GM21423 (cell line): Measurements from ENCODE around the gene VAV3.
"Not testable (repeated sequence)": the region's sequence is repeated elsewhere in the genome, so short reads cannot be mapped to it uniquely, and the experiment has no call there.

Experiments
- ATAC-seq: cut with Tn5 transposase; IDR thresholded peaks from one replicate; pipeline ENCODE4 v1.9.1; 2021; ENCODE audit warnings: mild to moderate bottlenecking, moderate library complexity; ENCODE audit not compliant: unreplicated experiment

The VAV3 gene

DNA sequence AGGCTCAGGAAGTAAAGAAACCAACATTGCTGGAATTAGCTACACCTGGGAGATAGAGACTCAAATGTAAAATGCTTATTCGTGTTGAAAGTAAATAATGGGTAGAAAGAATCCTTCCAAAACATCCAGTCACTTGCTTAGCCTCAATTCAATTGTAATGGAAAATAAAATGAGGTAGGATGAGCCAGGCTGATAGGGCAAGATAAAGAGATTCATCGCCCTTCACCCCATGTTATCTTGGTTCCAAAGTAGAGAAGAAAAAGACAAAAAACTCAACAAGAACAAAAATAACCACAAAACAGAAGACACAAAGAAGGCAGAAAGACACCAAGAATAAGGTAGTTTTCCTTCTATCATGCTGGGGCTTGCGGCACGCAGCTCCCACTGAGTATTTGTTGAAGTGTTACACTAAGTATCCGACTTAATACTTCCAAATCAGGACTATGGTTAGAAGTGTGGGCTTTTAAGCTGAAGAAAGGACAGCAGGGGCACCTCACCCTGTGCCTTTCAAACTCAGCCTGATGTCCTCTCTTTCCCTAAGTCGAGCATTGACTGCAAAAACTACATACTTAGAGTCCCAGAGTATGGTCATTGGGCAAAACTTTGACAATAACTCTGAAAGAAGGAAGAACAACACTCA lies 202.1 kb downstream of the VAV3 start:
- ATAC-seq, result no peak

DNA sequence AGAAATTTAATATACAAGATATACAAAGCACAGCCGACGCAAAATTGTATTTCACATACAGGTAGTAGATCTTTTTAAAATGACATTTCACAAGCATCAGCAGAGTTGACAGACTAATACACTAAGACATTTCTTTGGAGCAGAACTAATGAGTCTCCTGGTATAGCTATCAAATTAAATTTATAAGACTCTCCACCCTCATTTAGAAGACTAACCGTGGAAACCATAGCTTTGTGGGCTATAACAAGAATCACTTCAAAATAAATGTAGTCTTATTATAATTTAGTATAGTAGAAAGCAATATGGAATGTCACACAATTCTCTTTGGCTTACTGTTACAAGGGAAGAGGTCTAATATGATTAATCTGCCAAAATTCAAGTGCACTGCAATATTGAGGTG lies 204.9 kb downstream of the VAV3 start:
- ATAC-seq, result no peak

DNA sequence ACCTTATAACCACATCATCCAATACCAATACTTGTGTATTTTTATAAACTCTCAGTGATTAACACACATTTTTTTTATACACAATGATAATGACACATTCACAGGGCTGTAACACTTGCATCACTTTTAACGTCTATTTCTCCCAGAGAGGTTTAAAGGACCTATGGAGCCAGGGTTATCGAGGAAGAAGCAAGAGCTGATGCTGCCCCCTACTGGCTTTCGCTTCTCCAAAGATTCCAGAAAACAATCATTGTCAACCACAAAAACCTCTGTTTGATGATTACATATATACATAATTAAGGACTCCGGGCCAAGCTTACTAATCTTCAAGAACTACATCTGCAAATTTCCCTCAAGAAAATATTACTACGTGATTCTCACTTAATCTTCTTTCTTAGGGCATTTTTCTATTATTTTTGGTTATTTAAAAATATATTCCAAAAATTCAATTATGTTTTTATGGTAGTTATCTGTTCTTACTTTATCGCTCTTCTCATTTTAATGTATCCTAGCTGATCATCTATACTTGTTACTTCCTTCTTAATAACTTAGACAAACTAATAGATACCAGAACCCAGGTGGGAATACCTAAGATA lies 214.5 kb downstream of the VAV3 start:
- ATAC-seq, result no peak

DNA sequence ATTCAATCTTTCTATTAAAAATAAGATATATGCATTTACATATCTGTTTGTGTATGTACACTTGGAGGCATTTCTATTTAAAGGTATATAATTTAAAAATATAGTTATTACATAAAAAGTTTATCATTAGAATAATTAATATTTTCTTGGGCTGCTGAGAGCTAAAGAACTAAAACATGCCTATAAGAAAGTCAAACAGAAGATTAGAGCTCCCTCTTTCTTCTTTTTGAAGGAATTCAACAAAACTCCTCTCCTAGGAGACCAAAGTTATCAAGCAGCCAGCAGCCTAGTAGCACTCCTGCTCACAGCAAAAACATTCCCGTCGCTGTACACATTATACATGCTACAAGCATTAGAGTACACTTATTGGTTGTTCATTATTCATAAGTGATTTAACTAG lies 216.4 kb downstream of the VAV3 start:
- no peak for ATAC-seq

DNA sequence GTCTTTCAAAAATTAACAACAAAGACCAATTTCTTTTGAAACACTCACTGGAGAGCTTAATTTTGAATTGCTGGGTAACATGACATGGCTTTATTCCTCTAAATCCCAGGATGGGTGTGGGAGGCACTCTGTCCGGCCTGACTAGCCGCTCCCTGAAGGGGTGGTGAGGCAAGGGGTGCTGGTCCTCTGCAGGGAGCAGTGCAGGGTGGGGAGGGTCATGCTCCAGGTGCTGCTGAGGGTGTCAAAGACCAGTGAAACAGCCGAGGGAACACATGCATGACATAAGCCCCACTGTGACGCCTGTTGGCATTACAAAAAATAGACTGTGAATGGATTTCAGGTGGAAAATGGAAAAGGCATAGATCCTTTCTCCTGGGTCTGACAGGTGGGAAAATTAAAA lies 223.7 kb downstream of the VAV3 start:
- no peak for ATAC-seq

DNA sequence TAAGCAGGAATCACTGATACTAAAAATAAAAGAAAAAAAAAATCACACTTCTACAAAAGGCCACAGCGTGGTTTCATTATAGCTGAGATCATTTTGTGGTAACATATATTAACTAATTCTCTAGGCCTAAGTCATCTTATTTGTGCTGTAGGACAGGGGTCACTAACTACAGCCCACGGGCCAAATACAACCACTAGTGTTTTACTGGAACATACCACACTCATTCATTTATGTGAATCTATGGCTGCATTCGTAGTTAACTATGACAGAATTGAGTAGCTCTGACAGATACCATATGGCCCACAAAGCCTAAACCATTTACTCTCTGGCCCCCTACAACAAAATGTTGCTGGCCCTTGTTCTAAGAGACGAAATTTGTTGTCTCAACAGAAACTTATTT lies 224.4 kb downstream of the VAV3 start:
- ATAC-seq, result no peak

DNA sequence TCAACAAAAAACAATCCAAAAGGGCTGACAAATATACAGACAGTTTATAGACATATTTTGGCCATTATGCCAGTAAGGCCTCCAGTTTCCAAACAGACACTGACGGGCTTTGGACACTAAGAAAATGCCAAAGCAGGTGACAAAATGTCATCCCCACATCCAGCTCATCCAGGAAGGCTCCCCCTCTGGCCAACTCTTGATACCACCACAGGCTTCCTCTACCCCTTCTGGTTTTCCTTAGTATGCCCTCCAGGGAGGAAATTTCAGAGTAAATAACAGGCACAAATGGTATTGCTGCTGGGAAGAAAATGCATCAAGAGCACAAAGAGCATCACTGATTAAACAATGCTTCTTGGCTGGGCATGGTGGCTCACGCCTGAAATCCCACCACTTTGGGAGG lies 225.3 kb downstream of the VAV3 start:
- ATAC-seq, result no peak

DNA sequence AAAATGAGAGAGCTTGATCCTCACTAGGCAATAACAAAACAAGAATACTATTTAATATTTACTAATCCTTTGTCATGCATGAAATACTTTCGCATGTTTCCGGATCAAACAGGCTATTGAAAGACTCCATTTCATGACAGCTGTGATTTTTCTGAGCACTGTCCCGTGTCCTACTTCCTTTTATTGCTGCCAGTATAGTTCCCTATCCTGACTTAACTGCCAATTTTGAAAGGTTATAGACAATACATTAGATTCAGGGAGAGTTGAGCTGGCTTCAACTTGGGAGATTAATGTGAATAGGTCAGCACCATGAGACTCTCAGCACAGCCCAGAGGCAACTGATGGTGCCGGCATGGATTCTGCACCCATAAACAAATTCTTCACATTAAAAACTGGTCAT lies 225.8 kb downstream of the VAV3 start:
- ATAC-seq, result no peak

DNA sequence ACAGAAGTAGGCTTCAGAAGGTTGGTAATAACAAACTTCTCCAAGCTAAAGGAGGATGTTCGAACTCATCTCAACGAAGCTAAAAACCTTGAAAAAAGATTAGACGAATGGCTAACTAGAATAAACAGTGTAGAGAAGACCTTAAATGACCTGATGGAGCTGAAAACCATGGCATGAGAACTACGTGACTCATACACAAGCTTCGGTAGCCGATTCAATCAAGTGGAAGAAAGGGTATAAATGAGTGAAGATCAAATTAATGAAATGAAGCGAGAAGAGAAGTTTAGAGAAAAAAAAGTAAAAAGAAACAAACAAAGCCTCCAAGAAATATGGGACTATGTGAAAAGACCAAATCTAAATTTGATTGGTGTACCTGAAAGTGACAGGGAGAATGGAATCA lies 231.6 kb downstream of the VAV3 start:
- ATAC-seq, result not testable (repeated sequence)

DNA sequence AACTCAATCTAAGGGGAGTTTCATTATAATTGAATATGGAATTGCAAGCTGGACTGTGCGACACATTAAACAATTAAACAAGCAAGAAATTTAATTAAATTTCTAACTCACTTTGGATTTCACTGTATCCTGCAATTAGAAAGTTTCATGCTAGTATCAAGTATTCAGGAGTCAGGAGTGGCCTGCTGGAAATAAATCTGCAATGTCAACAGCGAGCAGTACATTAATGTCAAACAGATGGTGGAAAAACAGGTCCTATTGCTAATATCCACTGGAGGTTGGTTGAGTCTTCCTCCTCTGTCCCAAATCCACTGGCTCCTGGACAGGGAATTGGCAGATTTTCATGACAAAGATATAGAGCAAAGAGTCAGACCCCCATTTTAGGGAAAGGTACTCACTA lies 237.1 kb downstream of the VAV3 start:
- no peak for ATAC-seq

DNA sequence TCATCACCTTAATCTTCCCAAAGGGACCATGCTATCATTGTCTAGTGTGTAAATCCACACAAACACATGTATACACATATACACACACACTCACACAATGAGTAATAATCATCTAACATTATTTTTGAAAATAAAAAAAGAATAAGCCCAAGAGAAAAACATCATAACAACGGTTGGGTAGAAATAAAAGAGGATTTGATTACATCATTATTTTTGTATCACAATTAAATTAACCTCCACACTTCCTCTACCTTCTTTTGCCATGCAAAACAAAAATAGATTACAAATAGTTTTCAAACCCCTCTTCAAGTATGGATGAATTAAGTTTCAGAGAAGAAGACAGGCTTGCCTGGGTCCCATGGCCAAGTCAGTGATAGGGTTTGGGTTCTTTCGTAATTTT lies 238.1 kb downstream of the VAV3 start:
- ATAC-seq, result no peak

DNA sequence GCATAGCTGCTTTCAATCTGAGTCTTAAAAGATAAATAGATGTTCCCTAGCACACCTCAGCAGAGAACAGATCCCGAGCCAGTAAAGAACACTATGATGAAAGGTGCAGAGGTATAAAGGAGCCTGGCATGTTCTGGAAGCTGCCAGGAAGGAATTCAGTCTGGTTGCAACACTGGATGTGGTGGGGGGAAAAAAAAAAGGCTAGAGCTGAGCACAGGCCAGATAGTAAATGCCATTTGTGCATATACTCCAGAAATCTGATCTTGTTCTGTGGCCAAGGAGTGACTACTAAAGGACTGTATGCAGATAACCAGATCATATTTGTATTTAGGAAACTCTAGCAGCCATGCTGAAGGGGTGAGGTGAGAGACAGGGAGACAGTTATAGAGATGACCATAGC lies 240.3 kb downstream of the VAV3 start:
- ATAC-seq, result no peak

DNA sequence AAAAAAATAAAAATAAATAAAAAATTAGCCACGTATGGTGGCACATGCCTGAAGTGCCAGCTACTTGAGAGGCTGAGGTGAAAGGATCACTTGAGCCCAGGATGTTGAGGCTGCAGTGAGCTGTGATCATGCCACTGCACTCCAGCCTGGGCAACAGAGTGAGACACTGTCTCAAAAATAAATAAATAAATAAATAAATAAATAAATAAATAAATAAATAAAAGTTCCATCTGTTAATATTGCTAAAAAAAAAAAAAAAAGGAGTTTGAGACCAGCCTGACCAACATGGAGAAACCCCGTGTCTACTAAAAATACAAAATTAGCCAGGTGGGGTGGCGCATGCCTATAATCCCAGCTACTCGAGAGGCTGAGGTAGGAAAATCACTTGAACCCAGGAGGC lies 244.8 kb downstream of the VAV3 start:
- ATAC-seq, result not testable (repeated sequence)

DNA sequence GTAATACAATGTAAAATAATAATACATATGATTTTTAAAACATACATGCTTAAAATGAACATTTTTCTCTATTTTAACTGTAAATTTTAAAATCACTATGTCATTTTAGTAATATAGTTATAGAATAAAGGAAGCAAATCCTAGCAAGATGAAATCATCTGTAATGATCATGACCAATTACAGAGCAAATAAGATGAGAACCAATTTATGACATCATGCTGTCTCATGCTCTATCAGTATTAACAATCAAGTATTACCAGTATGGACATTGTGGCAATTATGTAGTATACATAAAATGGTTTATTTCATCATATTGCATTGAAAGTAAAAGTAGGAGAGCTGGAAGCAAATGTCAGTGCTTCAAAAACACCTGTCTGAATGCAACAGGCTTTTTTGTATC lies 255.0 kb downstream of the VAV3 start:
- ATAC-seq, result no peak

DNA sequence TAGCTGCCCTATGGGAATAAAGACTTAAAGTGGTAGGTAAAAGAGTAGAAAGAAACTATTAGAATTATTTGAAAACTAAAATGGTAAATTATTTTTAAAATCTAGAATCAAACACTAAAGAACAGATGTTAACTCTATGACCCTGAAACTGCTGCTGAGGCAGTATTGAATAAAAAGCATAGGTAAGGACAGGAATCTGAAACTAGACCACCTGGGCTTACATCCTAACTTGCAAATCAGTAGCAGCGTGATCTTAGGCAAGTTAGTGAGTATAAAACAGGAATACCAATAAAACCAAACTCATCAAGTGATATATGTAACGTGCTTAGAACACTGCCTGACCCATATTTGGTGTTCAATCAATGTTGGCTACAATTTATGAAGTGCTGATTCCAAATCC lies 257.9 kb downstream of the VAV3 start:
- no peak for ATAC-seq

DNA sequence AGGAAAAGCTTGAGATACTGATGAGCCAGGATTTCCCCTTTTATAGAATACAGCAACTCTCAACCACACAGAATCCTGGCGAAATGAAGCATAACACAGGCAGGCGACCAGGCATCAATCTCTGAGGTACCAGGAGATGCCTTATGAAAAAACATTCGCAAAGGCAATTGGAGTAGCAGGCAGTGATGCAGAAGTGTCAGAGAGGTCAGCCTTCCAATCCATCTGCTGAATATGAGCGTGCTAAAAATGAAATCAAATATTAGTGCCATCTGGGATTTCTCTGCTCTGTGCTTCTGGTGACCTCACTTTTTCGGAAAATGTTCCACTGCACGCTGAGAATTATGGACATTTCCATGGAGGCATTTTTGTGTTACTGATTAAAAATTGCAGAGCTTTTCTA lies 258.8 kb downstream of the VAV3 start:
- ATAC-seq, result no peak

DNA sequence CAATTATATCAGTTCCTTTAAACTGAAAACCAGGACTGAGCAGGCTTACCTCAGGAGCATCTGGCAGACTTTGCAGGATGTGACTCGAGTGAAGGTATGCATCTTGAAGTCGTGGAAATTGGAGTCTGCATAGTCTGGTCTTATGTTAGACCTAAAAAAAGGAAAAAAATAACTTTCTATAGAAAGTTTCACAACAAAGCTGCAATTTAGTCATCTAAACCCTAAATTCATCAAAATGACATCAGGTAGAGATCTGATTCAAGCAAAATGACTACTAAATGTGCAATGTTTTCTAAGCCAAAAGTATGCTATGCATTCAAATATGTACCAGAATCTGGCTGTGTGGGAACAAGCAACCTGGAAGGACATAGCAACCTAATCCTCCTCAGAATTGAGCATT lies 260.1 kb downstream of the VAV3 start:
- ATAC-seq, result no peak

DNA sequence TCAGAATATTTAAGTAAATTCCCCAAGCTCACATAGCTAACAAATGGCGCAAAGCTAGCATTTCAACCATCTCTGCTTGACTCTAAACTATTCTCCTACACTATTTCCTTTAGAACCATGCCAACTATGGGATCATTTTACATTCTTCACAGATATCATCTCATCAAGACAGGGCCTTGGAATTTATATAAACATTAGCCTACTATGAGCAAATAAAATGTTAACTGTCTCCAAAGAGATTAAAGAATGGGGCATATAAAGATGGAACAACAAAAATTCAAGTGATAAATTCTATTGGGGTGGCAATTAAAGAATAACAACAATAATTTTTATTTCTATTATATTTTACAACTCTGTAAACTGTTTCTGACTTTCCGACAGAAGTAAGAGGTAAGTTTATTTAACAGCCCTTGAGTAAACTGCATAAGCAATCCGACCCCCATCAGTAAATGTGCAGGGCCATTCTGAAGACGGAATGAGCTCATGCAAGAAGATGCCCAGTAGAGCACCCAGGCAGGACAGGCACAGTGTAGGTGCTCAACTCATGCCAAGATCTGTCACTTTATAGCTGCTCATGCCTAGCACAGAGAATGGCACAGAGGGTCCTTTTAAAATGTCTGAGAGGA lies 261.9 kb downstream of the VAV3 start:
- no peak for ATAC-seq

DNA sequence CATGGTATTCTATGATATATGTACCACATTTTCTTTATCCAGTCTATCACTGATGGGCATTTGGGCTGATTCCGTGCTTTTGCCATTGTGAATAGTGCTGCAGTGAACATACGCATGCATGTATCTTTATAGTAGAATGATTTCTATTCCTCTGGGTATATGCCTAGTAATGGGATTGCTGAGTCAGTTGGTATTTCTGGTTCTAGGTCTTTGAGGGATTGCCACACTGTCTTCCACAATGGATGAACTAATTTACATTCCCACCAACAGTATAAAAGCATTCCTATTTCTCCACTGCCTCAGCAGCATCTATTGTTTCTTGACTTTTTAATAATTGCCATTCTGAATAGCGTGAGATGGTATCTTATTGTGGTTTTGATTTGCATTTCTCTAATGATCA lies 264.3 kb downstream of the VAV3 start:
- not testable (repeated sequence) for ATAC-seq

DNA sequence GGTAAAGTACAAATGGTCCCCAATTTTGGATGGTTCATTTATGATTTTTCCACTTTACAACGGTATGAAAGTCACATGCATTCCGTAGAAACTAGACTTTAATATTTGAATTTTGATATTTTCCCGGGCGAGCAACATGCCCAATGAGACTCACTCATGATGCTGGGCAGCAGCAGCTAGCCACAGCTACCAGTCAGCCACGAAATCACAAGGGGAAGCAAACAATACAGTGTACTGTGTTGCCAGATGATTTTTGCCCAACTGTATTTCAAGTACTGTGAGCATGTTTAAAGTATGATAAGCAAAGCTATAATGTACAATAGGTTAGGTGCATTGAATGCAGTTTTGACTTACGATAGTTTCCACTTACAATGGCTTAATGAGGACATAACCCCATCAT lies 266.8 kb downstream of the VAV3 start:
- no peak for ATAC-seq

DNA sequence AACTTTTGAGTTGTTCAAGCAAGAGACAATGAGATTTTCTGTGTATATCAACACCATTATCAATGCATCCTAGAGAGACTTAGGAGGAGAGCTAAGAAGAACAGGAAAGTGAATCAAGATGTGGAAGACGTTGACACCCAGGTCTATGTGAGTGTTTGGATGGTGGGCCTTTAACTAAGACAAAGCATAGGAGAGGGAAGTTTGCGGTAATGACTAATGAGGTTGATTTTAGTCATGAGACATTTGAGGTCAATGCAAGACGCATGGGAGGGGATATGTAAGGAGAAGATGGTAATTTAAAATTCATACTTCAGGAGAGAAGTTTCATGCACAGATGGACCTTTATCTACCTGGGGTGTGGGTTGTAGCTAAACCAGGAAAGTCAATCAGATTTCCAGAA lies 269.6 kb downstream of the VAV3 start:
- ATAC-seq, result no peak

DNA sequence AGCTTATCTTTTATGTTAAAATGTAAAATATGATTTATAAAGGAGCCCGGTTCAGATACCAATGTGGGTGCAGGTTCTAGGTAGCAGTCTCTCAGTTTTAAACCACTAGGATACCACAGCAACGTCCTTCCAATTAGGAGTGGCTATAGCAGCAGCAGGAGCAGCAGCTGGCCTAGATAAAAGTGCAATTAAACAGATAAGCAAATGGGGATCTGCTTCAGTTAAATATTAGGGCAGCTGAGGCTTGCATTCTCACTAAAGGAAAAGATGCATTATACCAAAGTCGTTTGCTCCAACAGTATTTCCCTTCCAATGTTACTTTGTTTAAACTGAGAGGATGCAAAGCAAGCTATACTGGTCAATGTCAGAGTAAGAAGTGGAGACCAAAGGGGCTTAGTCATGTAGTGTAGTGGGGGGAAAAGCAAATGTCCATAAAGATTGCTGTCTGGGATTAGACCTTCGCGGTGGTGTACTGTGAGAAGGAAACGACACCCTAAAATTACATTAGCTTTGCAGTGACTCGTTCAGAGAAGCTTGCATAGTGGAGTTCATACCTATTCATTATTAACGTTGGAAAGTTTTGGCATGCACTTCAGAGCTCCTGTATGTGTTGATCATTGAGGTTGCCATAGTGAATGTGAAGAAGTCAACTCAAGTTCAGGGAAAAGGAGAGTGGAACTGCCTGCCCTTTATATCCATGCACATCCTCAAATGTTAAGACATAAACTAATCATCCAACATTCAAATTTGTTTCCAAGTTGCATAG lies 272.2 kb downstream of the VAV3 start:
- ATAC-seq, result no peak
